K562 (cell line): ENCODE data around the gene RAD51D. TPM values are rescaled to one million over a fixed set of nuclear protein-coding genes. Genes with fewer than 3 reads are reported as not detected.

Experiments used
- EWSR1 ChIP-seq: fragments of 450-650 bp; IDR thresholded peaks from 2 replicates; pipeline ENCODE4 v1.6.1; 2018; ENCODE audit warnings: borderline replicate concordance, mild to moderate bottlenecking, low read depth, moderate library complexity; ENCODE audit not compliant: partially characterized antibody
- EZH2 ChIP-seq: IDR thresholded peaks from 2 replicates; pipeline ENCODE4 v1.6.1; 2012; ENCODE audit warnings: low read depth, mild to moderate bottlenecking, inconsistent platforms, low read length, borderline replicate concordance
- GTF2F1 ChIP-seq: IDR thresholded peaks from 2 replicates; pipeline ENCODE4 v1.6.1; 2011; ENCODE audit warnings: low read depth, low read length, improper control_type of control experiment
- KDM1A ChIP-seq, 2 experiments: fragments of 450-650 bp; IDR thresholded peaks; 2 replicates each; pipeline ENCODE4 v1.6.1; 2016; ENCODE audit warnings: mild to moderate bottlenecking in 2 of 2
- NFATC3 ChIP-seq: fragments of 450-650 bp; IDR thresholded peaks from 2 replicates; pipeline ENCODE4 v1.6.1; 2017; ENCODE audit warnings: mild to moderate bottlenecking
- SUPT5H ChIP-seq: fragments of 450-650 bp; IDR thresholded peaks from 2 replicates; pipeline ENCODE4 v1.6.1; 2016
- TAF7 ChIP-seq: fragments of 450-650 bp; IDR thresholded peaks from 2 replicates; pipeline ENCODE4 v1.6.1; 2016; ENCODE audit warnings: missing genetic modification characterization, missing compliant biosample characterization
- TCF7 ChIP-seq: sonication (generic); IDR thresholded peaks from 2 replicates; pipeline ENCODE4 v1.6.1; 2016; ENCODE audit warnings: antibody characterized with exemption, borderline replicate concordance
- ZNF23 ChIP-seq: fragments of 250-450 bp; sonication (Bioruptor Pico); IDR thresholded peaks from 2 replicates; pipeline ENCODE4 v1.4.0; 2020; ENCODE audit warnings: mild to moderate bottlenecking
- ZSCAN29 ChIP-seq: fragments of 450-650 bp; IDR thresholded peaks from 2 replicates; pipeline ENCODE4 v1.6.1; 2017
- polyA plus RNA-seq, 8 experiments: library from polyadenylated mRNA; depleted of rRNA in 4 of 8; stranded (reverse) in 5 of 8; unstranded in 3 of 8; fragments of >200 nt; fragmentation: Nextera tagmentation in 2 of 8; fragmentation: Illumina TruSeq in 1 of 8; extraction: Ambion mirVana in 2 of 8; extraction: Trizol in 1 of 8; gene quantifications; 2 replicates each; pipeline versions ENCODE4 v1.2.1 to v1.2.3, GENCODE V29; 2011 to 2014; ENCODE audit warnings: inconsistent platforms in 1 of 8, missing spikeins in 1 of 8
- total RNA-seq, 7 experiments: library from RNA; depleted of rRNA in 6 of 7; stranded (reverse); fragments of >200 nt in 6 of 7; fragmentation: Illumina TruSeq in 2 of 7; extraction: Trizol in 2 of 7; gene quantifications; 2 replicates each; pipeline versions ENCODE4 v1.2.1 to v1.2.3, GENCODE V29; 2011 to 2021; ENCODE audit warnings: low replicate concordance in 1 of 7
- TF ChIP-seq, protein P1 (sequence below): fragments of 450-650 bp; IDR thresholded peaks from 2 replicates; pipeline ENCODE4 v1.6.1; 2016; ENCODE audit warnings: mild to moderate bottlenecking
- TF ChIP-seq, protein P2 (sequence below): sonication (generic); formaldehyde crosslinking; IDR thresholded peaks from 2 replicates; pipeline ENCODE4 v1.8.1; 2022; ENCODE audit warnings: missing genetic modification reagents
- TF ChIP-seq, protein P3 (sequence below): fragments of 450-650 bp; IDR thresholded peaks from 2 replicates; pipeline ENCODE4 v1.6.1; 2017; ENCODE audit warnings: antibody characterized with exemption, mild to moderate bottlenecking
- TF ChIP-seq, protein P4 (sequence below), 2 experiments: IDR thresholded peaks in 1 of 2; conservative IDR thresholded peaks in 1 of 2; 2 replicates each; pipeline ENCODE4 v1.6.1; 2016; ENCODE audit warnings: low read depth in 2 of 2, mild to moderate bottlenecking in 1 of 2, missing compliant biosample characterization in 1 of 2, missing genetic modification characterization in 1 of 2, moderate library complexity in 1 of 2

RAD51D gene
- total and polyA plus RNA-seq, 9 of the 15 experiments (the other 6 are each of a cell fraction or from before 2014, with no cell fraction given): 2.2 to 16.9 (median 8.7) TPM

DNA sequence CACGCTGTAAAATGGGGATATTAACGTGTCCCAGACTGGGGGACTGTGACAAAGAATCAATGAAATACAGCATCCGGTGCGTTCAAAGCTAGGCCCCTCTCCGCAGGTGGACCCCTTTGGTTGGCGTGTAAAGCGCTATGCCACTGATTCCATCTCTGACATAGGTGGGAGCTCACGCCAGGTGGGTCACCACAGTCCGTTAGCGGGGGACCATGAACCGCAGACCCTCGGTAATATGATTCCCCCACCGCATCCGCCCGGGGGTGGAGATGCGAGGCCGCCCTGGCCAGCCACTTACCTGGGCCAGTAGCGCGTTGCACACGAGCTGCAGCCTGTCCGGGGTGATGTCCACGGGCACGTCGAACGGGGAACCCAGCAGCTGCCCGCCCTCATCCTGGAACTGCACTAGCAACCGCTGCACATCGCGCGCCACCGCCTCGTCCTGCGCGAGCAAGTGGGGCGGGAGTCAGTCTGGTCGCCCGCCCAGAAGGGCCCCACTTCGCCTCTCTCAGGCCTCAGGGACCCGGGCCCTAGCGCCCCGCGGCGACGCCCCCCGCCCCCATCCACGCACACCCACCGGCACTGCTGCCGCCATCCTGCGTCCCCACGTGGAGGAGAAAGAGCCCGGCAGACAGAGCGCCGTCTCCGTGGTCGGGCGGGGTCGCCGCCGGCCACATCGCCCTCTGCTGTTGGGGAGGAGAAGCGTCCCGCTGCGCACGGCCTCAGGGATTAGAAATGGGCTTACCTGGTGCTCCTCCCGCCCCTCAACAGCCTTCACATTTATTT, 22.2 kb upstream of the RAD51D start, which contains the start of gene NLE1 (continued):
- TF ChIP-seq, protein P1, sequence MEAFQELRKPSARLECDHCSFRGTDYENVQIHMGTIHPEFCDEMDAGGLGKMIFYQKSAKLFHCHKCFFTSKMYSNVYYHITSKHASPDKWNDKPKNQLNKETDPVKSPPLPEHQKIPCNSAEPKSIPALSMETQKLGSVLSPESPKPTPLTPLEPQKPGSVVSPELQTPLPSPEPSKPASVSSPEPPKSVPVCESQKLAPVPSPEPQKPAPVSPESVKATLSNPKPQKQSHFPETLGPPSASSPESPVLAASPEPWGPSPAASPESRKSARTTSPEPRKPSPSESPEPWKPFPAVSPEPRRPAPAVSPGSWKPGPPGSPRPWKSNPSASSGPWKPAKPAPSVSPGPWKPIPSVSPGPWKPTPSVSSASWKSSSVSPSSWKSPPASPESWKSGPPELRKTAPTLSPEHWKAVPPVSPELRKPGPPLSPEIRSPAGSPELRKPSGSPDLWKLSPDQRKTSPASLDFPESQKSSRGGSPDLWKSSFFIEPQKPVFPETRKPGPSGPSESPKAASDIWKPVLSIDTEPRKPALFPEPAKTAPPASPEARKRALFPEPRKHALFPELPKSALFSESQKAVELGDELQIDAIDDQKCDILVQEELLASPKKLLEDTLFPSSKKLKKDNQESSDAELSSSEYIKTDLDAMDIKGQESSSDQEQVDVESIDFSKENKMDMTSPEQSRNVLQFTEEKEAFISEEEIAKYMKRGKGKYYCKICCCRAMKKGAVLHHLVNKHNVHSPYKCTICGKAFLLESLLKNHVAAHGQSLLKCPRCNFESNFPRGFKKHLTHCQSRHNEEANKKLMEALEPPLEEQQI: 0 out of 2 replicates have a peak, but pooled peaks have one; percentile 55
- TF ChIP-seq EZH2: no peak
- TF ChIP-seq EWSR1: no peak
- TF ChIP-seq, protein P2, sequence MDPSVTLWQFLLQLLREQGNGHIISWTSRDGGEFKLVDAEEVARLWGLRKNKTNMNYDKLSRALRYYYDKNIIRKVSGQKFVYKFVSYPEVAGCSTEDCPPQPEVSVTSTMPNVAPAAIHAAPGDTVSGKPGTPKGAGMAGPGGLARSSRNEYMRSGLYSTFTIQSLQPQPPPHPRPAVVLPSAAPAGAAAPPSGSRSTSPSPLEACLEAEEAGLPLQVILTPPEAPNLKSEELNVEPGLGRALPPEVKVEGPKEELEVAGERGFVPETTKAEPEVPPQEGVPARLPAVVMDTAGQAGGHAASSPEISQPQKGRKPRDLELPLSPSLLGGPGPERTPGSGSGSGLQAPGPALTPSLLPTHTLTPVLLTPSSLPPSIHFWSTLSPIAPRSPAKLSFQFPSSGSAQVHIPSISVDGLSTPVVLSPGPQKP: no peak
- TF ChIP-seq KDM1A (IDR thresholded peaks at IDR 0.05): no peak
- TF ChIP-seq GTF2F1: no peak
- no peak for TF ChIP-seq TCF7
- TF ChIP-seq ZNF23 (CRISPR knock-in tag): no peak
- TF ChIP-seq, protein P3, sequence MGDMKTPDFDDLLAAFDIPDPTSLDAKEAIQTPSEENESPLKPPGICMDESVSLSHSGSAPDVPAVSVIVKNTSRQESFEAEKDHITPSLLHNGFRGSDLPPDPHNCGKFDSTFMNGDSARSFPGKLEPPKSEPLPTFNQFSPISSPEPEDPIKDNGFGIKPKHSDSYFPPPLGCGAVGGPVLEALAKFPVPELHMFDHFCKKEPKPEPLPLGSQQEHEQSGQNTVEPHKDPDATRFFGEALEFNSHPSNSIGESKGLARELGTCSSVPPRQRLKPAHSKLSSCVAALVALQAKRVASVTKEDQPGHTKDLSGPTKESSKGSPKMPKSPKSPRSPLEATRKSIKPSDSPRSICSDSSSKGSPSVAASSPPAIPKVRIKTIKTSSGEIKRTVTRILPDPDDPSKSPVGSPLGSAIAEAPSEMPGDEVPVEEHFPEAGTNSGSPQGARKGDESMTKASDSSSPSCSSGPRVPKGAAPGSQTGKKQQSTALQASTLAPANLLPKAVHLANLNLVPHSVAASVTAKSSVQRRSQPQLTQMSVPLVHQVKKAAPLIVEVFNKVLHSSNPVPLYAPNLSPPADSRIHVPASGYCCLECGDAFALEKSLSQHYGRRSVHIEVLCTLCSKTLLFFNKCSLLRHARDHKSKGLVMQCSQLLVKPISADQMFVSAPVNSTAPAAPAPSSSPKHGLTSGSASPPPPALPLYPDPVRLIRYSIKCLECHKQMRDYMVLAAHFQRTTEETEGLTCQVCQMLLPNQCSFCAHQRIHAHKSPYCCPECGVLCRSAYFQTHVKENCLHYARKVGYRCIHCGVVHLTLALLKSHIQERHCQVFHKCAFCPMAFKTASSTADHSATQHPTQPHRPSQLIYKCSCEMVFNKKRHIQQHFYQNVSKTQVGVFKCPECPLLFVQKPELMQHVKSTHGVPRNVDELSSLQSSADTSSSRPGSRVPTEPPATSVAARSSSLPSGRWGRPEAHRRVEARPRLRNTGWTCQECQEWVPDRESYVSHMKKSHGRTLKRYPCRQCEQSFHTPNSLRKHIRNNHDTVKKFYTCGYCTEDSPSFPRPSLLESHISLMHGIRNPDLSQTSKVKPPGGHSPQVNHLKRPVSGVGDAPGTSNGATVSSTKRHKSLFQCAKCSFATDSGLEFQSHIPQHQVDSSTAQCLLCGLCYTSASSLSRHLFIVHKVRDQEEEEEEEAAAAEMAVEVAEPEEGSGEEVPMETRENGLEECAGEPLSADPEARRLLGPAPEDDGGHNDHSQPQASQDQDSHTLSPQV: no peak
- TF ChIP-seq, protein P4, sequence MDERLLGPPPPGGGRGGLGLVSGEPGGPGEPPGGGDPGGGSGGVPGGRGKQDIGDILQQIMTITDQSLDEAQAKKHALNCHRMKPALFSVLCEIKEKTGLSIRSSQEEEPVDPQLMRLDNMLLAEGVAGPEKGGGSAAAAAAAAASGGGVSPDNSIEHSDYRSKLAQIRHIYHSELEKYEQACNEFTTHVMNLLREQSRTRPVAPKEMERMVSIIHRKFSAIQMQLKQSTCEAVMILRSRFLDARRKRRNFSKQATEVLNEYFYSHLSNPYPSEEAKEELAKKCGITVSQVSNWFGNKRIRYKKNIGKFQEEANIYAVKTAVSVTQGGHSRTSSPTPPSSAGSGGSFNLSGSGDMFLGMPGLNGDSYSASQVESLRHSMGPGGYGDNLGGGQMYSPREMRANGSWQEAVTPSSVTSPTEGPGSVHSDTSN (CRISPR knock-in tag; IDR thresholded peaks at IDR 0.05; ENCODE audit: low read depth): no peak
- TF ChIP-seq, protein P4 (tag; conservative IDR thresholded peaks at IDR 0.05; ENCODE audit: low read depth): no peak
- TF ChIP-seq ZSCAN29: no peak
- TF ChIP-seq SUPT5H: peak; percentile 79
- no peak for TF ChIP-seq NFATC3
- peak; percentile 63; the same call in 1 of the 2 replicates for TF ChIP-seq TAF7 (tag)
